HG03103 (cell line): Measurements from ENCODE around the gene PTPRK.

Experiments
- ATAC-seq: cut with Tn5 transposase; IDR thresholded peaks from one replicate; pipeline ENCODE4 v1.9.1; 2021; ENCODE audit warnings: low read depth; ENCODE audit not compliant: unreplicated experiment

Gene PTPRK

DNA sequence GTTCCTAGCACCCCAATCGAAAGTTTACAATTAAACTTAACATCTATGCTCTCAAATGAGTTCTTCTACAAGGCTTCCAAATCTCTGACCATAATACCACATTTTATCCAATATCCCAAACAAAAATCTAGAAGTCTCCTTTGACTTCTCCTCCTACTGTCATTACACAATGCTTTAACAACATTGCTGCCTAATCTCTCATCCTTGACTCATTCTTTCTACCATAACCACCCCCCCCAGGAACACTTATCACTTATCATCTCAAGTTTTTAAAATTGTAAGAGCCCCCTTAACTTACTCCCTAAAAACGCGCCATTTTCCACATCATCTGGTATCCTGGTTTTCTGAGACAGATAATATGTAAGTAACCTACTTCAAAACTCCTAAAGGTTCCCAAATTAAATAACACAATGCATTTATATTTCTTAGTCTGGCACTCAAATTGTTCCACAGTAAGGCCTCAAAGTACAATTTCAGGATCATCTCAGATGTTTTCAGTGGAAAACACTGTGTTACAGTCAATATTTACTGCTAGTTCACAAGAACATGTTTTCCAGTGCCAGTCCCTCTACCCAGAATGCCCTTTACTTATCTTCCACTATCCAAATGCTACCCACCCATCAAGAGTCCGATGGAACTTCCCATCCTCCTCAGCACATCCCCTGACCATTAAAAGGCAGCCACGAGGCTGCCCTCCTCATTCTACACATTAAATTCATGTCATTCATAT, 311.4 kb downstream of the PTPRK start:
- ATAC-seq: no peak

DNA sequence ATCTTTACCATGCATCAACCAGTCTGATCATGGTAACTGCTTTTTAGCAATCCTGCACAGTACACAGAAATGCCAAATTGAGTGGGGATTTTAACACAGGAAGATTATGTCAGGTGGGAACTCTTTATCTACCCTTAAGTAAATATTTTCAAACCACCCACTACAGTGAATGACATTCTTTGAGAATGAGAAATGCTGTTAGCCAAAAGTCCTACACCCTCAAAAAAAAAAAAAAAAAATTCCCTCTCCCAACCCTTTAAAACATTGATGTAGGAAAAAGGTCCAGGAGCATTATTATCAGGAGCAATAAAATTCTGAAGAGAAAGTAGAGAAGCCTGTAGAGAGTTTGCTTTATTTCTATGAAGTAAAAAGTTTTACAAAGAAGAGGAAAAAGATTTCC, 312.3 kb downstream of the PTPRK start:
- ATAC-seq: no peak

DNA sequence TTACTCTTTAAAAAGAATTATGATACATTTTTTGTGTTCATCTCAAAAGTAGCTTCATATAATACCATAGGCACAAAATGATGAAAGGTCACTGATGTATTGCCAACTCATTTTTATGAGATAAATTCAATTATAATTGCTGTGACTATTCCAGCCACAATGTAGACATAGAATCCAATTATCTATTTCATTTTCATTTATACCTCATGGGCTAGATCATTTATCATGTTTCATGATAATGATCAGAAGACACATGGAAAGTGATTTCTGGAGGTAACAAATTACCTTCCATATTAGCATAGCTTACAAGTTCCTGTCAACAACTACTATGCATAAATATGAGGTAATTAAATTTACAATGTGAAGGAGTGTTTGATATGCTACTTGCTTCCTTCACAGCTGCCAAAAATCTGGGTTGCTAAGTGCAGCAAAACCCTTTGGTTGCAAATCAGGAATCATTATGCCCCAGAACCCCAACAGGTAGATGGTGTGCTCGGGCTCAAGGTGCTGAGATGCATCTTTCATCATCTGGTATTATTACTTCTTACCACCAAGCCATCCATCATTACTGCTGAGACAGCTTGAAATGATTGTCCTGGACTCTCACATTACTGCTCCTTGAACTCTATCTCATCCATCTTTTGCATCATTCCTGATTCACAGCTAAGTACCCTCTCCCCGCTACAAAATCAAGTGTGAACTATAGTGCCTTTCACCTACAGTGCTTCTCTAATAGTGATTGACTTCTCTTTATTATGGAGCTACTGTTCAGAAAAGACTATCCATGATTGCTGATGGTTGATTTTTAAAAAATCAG, 313.6 kb downstream of the PTPRK start:
- no peak for ATAC-seq

DNA sequence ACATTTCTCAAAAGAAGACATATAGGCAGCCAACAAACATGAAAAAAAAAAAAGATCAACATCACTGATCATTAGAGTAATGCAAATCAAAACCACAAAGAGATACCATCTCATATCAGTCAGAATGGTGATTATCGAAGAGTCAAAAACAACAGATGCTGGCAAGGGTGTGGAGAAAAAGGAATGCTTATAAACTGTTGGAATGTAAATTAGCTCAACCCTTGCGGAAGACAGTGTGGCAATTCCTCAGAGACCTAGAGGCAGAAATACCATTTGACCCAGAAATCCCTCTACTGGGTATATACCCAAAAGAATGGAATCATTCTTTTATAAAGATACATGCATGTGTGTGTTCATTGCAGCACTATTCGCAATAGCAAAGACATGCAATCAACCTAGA, 315.8 kb downstream of the PTPRK start:
- no peak for ATAC-seq

DNA sequence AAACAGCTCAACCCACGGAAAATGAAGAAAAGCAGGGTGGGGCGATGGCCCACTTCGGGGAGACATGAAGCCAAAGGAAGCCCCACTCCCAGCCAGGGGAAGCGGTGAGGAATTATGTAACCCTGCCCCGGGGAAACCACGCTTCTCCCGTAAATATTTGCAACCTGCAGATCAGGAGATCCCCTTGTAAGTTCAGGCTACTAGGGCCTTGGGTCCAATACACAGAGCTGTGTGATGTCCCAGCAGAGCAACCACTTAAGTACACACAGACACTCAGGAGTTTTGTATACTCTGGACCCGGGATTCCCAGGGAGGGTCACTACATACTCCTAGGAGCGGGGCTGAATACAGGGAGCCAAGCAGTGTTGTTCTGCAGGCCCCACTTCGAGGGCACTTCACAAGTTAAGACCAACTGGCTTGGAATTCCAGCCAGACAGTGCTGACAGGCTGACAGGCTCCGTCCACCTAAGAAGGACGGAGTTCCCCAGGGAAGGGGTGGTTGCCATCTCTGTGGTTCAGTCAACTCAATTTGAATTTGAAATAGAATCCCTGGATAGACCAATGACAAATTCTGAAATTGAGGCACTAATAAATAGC, 318.1 kb downstream of the PTPRK start:
- no peak for ATAC-seq

DNA sequence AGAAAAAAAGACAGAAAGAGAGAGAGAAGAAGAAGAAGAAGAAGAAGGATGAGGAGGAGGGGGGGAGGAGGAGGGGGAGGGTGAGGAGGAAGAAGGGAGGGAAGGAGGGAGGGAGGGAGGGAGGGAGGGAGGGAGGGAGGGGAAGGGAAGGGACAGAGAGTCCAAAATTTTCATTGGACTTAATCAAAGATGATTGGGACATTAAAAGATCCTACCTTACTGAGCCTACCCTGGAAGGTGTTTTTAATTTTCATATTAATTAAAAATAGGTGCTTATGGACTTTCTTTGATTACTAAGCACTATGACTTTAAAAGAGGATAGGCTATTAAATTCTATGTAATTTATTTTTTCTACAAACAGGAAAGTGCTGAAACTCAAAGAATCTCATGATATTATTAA, 319.6 kb downstream of the PTPRK start:
- ATAC-seq: no peak

DNA sequence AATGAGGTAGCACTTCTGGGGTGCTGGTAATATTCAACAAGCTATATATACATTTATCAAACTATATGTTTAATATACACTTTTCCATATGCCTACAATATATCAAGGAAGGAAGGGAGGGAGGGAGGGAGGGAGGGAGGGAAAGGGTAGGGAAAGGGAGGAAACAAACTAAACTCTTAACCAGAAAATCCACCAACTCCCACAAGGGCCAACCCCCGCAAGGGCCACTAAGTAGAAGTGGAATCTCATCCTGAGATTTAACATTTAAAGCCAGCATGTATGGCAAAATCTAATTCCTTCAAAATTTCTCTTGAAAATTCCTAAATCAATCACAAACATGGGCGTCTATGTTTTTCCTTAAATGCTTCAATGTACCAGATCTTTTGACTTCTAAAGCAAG, 320.9 kb downstream of the PTPRK start:
- ATAC-seq: no peak

DNA sequence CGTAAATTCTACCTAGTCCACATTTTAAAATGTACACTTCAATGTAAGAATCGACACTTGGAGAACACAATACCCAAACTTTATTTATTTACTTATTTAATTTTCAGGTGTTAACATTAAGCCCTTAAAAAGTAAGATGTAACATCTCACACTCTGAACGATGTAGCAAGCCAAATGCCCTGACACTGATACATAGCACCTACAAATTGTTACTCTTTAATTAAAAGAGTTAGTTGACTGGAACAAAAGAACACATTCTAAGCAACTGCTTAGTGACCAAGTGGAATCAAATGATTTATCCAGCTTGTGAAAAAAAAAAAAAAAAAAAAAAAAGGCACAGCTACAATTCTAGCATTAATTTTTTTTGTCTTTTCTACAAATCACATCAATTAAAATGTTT, 327.4 kb downstream of the PTPRK start:
- no peak for ATAC-seq

DNA sequence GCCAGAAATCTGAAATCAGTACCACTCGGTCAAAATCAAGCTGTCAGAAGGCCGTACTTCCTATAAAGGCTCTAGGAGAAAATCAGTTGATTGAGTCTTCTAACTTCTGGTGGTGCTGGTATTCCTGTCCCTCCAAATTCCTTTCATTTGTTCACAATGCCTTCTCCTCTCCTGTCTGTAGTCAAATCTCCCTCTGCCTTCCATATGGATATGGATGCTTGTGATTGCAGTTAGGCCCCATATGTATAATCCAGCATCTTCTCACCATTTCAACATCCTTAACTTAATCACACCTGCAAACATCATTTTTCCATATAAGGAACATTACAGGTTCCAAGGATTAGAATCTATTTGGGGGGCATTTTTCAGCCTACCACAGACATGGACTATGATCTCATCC, 331.7 kb downstream of the PTPRK start:
- no peak for ATAC-seq

DNA sequence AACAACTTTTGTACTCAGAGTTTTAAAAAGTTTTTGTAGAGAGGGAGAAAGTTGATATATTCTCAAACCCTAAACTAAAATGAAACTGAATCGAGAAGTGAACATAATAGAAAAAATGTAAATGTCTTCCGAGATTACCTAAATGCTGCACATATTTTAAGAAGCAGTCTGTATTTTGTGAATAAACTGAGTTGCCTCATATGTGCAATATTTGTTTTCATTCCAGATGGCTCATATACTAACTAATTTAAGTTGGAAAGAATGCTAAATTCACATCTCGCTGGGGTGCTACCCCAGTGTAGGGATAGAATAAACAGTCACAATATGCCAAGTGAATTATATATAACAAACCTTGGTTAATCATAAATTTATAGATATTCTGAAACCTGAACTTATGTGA, 333.7 kb downstream of the PTPRK start:
- ATAC-seq: no peak

DNA sequence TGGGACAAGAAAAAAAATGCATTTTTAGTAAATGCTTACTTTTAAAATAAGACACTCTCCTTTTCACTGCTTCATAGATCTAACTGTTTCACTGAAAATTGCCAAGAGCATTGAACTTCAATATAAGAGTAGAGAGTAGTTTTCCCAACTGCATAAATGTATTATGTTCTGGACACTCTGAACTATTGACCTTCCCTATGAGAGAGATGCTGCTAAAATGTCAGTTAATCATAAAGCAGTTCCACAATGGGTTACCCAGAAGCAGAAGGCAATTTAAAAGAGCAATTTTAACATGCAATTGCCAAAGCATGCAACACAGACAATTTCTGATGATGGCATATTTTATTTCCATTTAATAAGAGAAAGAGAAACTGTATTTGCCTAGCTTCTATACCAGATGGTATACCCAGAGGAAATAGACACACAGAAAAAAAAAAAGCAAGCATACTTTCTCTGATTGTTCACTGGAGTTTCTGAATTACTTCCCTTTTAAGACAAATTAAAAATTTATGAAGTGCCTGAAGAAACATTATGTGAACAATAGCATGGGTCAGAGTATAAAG, 340.4 kb downstream of the PTPRK start:
- no peak for ATAC-seq

DNA sequence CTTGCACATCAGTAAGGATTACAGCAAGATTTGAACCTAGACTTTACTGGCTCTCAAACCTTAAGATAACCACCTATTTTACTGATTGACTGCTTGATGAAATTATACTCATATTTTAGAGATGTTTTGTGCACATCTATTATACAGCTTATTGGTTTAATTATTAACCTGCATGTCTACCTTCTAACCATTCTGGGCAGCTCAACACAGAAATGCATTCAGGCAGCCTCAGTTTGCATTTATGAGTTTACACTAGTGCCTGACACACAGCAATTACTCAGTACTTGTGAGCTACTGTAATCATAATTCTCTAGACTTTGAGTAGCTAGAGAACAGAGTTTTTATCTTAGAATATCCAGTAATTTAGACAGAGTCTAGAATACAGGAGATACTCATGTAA, 345.7 kb downstream of the PTPRK start:
- ATAC-seq: no peak

DNA sequence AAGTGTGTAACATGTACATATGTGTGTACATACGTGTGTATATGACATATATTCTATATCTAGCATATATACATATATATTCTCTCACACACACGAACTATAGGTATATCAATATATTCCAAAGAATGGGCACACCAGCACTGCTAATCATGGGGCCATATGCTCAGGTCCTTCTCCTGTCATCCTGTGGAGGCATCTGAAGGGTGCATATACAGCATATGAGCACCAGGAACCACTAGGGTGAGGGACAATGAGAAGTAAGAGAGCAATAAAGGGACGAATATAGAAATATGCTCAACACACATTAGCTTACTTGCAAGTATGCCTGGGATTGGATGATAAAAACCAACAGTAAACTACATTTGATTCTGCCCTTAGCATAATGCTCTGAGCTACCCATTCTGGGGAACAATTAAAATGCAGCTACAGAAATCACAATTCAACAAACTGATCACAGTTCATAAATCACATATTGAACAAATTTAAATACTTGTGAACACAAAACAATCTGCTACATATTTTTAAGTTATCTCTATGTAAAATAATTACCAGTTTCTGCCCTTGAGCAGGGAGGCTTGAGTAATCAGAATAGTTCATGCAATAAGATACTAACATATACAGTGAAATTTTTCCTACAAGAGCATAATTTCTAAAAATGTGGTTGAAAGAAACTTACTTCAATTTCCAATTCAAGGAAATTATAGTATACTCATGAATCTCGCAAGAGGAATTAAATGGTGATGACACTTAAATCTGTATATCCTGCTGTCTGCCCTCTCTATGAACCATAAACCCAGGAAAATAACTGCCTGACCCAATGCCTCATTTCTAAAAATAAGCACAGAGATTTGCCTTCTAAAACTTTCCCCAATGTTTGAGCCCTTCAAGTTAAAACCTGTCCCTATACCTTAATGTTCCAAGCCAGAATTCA, 347.4 kb downstream of the PTPRK start:
- no peak for ATAC-seq

DNA sequence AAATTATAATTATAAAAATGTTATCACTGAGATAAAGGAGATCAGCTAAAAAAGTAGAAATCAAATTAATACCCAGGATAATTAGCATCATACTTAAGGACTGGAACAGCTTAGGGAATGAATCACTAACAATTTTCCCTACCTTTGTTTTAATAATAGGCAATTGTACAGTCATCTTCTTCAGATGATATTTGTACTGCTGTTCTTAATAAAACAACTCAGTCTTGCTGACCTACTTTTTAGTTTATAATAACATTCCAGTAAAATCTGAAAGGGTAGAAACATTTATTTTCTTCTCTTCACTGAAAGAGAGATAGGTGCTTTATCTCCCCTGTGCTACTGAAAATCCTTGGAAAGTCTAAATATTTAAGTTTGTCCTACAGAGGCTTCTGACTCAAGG, 348.3 kb downstream of the PTPRK start:
- ATAC-seq: no peak

DNA sequence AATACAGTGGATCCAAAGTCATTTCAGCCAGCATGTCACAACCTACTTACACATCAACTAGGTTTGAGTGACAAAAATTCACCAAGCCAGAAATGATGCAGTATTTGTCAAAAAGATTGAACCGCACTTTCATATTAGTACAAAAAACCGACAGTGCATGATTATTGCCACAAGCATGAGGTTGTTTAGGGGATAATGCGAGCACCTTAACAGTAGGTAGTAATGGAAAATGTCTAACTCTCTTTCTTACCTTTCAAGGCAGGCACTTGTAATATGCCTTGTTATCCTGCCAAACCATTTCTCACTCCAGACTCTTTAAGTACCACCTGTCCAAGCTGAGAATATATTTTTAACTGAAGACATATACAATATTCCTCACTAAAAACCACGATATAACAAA, 349.2 kb downstream of the PTPRK start:
- ATAC-seq: no peak

DNA sequence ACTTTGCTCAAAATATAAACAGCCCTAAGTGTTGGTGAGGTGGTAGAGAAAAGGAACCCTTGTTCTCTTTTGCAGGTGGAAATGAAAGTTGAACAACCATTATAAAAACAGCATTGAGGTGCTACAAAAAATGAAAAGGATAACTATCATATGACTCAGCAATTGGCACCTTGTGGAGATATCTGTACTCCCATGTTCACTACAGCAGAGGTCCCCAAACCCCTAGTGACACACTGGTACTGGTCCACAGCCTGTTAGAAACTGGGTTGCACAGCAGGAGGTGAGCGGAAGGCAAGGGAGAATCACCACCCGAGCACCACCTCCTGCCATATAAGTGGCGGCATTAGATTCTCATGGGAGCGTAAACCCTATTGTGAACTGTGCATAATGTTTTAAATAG, 352.2 kb downstream of the PTPRK start:
- ATAC-seq: no peak

DNA sequence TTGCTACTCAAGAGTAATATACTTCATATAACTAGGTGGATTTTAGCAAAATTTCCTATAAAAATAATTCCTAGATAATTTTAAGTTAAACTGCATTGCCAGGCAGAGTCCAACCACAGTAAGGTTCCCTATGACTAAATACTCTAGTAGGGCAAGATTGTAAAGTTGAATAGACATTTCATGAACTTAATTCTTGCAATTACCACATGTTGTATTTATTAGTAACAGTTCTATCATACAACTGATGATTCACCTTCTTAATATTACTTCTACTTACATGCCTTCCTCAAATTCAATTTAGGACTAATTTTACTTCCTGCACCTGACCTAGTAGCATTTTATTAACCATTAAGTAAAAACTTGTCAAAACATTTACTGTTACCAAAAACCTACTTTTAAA, 352.8 kb downstream of the PTPRK start:
- ATAC-seq: no peak

DNA sequence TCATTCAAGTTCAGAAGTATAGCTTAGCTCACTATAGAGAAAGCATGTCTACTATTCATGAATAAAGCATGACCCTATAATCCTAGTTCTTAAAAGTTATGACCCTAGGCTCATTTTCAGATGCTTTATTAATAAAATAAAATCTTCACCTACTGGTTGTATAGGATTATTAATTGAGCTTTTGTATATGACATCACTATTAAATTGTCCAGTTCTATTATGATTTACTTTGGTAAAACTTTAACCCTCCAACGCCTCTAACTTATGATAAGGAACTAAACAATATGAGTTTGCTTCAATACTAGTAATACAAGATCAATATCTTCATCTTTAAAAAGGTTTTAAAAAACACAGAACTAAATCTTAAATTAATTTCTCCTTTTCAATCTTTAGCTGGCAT, 356.1 kb downstream of the PTPRK start:
- no peak for ATAC-seq

DNA sequence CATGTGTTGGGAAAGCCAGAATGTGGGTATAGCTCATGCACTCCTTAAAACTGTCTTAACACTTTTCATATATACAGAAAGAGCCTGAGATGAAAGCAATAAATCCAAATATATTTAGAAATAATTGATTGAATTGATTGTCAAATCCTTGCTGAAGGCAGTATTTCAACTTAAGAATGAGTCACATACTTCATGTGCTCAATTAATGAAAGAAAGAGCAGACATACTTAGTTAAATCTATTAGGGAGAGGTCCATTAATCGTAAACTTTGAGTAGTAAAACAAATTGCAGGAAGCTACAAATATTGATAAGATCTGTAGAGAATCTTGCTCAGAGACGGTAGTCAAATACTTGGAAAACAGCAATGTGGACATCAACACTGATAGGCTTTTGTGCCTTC, 358.0 kb downstream of the PTPRK start:
- ATAC-seq: no peak

DNA sequence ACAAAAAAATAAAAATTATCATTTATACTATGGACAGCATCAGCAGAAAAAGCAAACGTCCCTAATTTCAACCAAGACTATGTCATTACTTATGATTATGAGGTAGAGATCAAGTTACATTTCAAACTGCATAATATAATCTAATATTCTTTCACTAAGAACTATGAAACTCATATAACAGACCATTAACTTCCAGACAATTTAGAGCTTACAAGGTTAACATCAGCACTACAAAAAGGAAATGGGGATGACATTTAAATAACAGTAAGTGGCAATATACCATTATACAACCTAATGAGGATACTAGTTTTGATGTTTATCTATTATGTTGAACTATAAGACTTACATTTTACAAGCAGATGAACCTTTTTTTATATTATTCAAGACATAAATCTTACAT, 358.6 kb downstream of the PTPRK start:
- no peak for ATAC-seq
